ENCODE data around the gene EP400.

EP400 gene

DNA sequence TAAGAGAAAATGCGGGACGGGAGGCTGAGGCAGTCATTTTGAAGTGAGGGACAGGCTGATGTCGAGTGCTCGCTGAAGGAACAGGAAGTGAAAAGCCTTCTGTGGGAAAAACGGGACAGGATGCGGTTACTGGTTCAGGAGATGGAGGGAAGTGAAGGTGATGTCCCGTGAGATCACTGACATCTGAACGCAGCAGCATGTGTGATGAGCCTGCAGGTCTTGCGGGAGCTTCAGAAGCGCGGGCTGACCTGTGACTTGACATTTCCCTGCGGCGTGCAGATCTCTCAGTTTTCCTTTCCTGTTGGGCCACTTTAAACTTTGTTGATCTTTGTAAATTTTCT lies 116.6 kb downstream of the EP400 start:
- Histone ChIP-seq H3K9ac (ENCODE audit: insufficient read length) (no peak overlapping the region), H3K9me3 (ENCODE audit: low read depth, low read length) (no peaks in the 10 kb centered on the region), H3K4me3 (no peak overlapping the region), H3K36me3 (ENCODE audit: insufficient read depth, low read length) (peaks cover 21% of the 10 kb centered on the region; the same call in 1 of the 2 replicates), H3K27ac (no peak overlapping the region)
- DNase-seq (ENCODE audit: low read depth, low spot score), result no peak
- TF ChIP-seq EZH2 (IDR thresholded peaks at IDR 0.05) (no peak), FOXP2 (optimal IDR thresholded peaks at IDR 0.05; ENCODE audit: control extremely low read depth, extremely low read length, insufficient read depth) (no peak)

DNA sequence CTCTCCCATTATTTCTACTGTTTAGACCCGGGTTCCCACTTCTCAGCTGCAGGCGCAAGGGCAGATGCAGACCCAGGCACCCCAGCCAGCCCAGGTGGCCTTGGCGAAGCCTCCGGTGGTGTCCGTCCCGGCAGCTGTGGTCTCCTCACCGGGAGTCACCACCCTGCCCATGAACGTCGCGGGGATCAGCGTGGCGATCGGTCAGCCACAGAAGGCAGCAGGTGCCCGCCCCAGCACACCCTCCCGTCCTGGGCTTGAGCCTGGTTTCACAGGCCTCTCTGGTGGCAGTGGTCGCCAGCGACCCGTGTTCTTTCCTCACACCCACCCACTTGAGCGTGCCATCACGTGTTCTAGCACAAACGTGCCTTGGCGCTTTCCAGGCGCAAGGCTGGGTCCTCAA lies 117.0 kb downstream of the EP400 start:
- Histone ChIP-seq H3K4me3 (no peak overlapping the region), H3K27ac (no peak overlapping the region), H3K36me3 (ENCODE audit: insufficient read depth, low read length) (peaks cover 21% of the 10 kb centered on the region; the same call in 1 of the 2 replicates)

DNA sequence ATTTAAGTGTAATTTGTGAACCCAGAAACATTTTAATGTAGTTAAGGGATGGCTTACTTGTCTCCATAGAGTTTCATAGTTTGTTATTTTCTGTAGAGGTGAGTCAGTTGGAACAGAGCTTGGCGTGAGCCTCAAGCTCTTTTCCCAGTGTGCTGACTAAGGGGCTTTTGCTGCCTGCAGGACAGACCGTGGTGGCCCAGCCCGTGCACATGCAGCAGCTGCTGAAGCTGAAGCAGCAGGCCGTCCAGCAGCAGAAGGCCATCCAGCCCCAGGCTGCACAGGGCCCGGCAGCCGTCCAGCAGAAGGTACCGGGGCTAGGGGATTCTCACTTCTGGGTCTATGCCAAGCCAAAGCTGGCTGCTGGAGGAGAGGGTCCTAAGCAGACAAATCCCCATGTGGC lies 117.4 kb downstream of the EP400 start:
- no peak overlapping the region for H3K4me3 ChIP-seq
- H3K27ac ChIP-seq, result no peak overlapping the region
- H3K9me3 ChIP-seq (ENCODE audit: low read depth, low read length), result no peaks in the 10 kb centered on the region
- peaks cover 21% of the 10 kb centered on the region; the same call in 1 of the 2 replicates for H3K36me3 ChIP-seq (ENCODE audit: insufficient read depth, low read length)
- H3K9ac ChIP-seq (ENCODE audit: insufficient read length), result no peak overlapping the region
- TF ChIP-seq EZH2 (IDR thresholded peaks at IDR 0.05) (no peak), FOXP2 (optimal IDR thresholded peaks at IDR 0.05; ENCODE audit: control extremely low read depth, extremely low read length, insufficient read depth) (no peak), POLR2AphosphoS5 (IDR thresholded peaks at IDR 0.05; ENCODE audit: borderline replicate concordance, low read depth, low read length) (no peak)
- no peak for DNase-seq (ENCODE audit: low read depth, low spot score)

More for the DNA sequence above, 117.0 kb downstream of the EP400 start:
- no peak for DNase-seq (ENCODE audit: low read depth, low spot score)
- H3K9me3 ChIP-seq (ENCODE audit: low read depth, low read length), result no peaks in the 10 kb centered on the region
- TF ChIP-seq FOXP2 (optimal IDR thresholded peaks at IDR 0.05; ENCODE audit: control extremely low read depth, extremely low read length, insufficient read depth) (no peak), POLR2AphosphoS5 (IDR thresholded peaks at IDR 0.05; ENCODE audit: borderline replicate concordance, low read depth, low read length) (no peak), EZH2 (IDR thresholded peaks at IDR 0.05) (no peak)
- no peak overlapping the region for H3K9ac ChIP-seq (ENCODE audit: insufficient read length)

GRCh38 chr12:132068250-132068649 lies 118.5 kb downstream of the EP400 start:
- Histone ChIP-seq H3K9ac (ENCODE audit: insufficient read length) (no peak overlapping the region), H3K27ac (no peak overlapping the region), H3K36me3 (ENCODE audit: insufficient read depth, low read length) (peaks cover 16% of the 10 kb centered on the region; the same call in 1 of the 2 replicates), H3K9me3 (ENCODE audit: low read depth, low read length) (no peaks in the 10 kb centered on the region), H3K4me3 (no peak overlapping the region)
- DNase-seq (ENCODE audit: low read depth, low spot score), result no peak
- TF ChIP-seq POLR2AphosphoS5 (IDR thresholded peaks at IDR 0.05; ENCODE audit: borderline replicate concordance, low read depth, low read length) (no peak), EZH2 (IDR thresholded peaks at IDR 0.05) (no peak), FOXP2 (optimal IDR thresholded peaks at IDR 0.05; ENCODE audit: control extremely low read depth, extremely low read length, insufficient read depth) (no peak)

- no peak for DNase-seq (ENCODE audit: low read depth, low spot score)
- H3K4me3 ChIP-seq, result no peak overlapping the region
- no peak overlapping the region for H3K9ac ChIP-seq (ENCODE audit: insufficient read length)
- no peak overlapping the region for H3K27ac ChIP-seq
- peaks cover 12% of the 10 kb centered on the region; the same call in 1 of the 2 replicates for H3K36me3 ChIP-seq (ENCODE audit: insufficient read depth, low read length)
- no peaks in the 10 kb centered on the region for H3K9me3 ChIP-seq (ENCODE audit: low read depth, low read length)
- TF ChIP-seq EZH2 (IDR thresholded peaks at IDR 0.05) (no peak), FOXP2 (optimal IDR thresholded peaks at IDR 0.05; ENCODE audit: control extremely low read depth, extremely low read length, insufficient read depth) (no peak), POLR2AphosphoS5 (IDR thresholded peaks at IDR 0.05; ENCODE audit: borderline replicate concordance, low read depth, low read length) (no peak)
Observed at GRCh38 chr12:132069336-132069985, 119.7 kb downstream of the EP400 start.

- TF ChIP-seq FOXP2 (optimal IDR thresholded peaks at IDR 0.05; ENCODE audit: control extremely low read depth, extremely low read length, insufficient read depth) (no peak), EZH2 (IDR thresholded peaks at IDR 0.05) (no peak), POLR2AphosphoS5 (IDR thresholded peaks at IDR 0.05; ENCODE audit: borderline replicate concordance, low read depth, low read length) (no peak)
- Histone ChIP-seq H3K27ac (no peak overlapping the region), H3K4me3 (no peak overlapping the region), H3K9me3 (ENCODE audit: low read depth, low read length) (no peaks in the 10 kb centered on the region), H3K9ac (ENCODE audit: insufficient read length) (no peak overlapping the region), H3K36me3 (ENCODE audit: insufficient read depth, low read length) (peaks cover 13% of the 10 kb centered on the region)
- DNase-seq (ENCODE audit: low read depth, low spot score), result no peak
Observed at GRCh38 chr12:132070298-132070697, 120.6 kb downstream of the EP400 start.

GRCh38 chr12:132071040-132071810 lies 121.5 kb downstream of the EP400 start:
- Histone ChIP-seq H3K4me3 (no peak overlapping the region), H3K36me3 (ENCODE audit: insufficient read depth, low read length) (peaks cover 21% of the 10 kb centered on the region), H3K27ac (no peak overlapping the region), H3K9ac (ENCODE audit: insufficient read length) (no peak overlapping the region), H3K9me3 (ENCODE audit: low read depth, low read length) (no peaks in the 10 kb centered on the region)
- no peak for TF ChIP-seq EZH2 (IDR thresholded peaks at IDR 0.05)
- no peak for TF ChIP-seq POLR2AphosphoS5 (IDR thresholded peaks at IDR 0.05; ENCODE audit: borderline replicate concordance, low read depth, low read length)
- no peak for TF ChIP-seq FOXP2 (optimal IDR thresholded peaks at IDR 0.05; ENCODE audit: control extremely low read depth, extremely low read length, insufficient read depth)
- DNase-seq (ENCODE audit: low read depth, low spot score), result no peak

GRCh38 chr12:132071830-132072384 lies 122.2 kb downstream of the EP400 start:
- Histone ChIP-seq H3K36me3 (ENCODE audit: insufficient read depth, low read length) (peaks cover 23% of the 10 kb centered on the region), H3K27ac (no peak overlapping the region), H3K9me3 (ENCODE audit: low read depth, low read length) (no peaks in the 10 kb centered on the region), H3K9ac (ENCODE audit: insufficient read length) (no peak overlapping the region), H3K4me3 (no peak overlapping the region)
- TF ChIP-seq POLR2AphosphoS5 (IDR thresholded peaks at IDR 0.05; ENCODE audit: borderline replicate concordance, low read depth, low read length) (no peak), FOXP2 (optimal IDR thresholded peaks at IDR 0.05; ENCODE audit: control extremely low read depth, extremely low read length, insufficient read depth) (no peak), EZH2 (IDR thresholded peaks at IDR 0.05) (no peak)
- no peak for DNase-seq (ENCODE audit: low read depth, low spot score)

All from SK-N-MC (cell line).